Endodermal cell (in vitro differentiated cells): Measurements from ENCODE around the gene SUPT16H. TPM values are rescaled to one million over a fixed set of nuclear protein-coding genes. Genes with fewer than 3 reads are reported as not detected.

Experiments
- total RNA-seq, 2 donors: library from RNA; stranded (reverse); fragmentation: NEBNext Ultra II Directional in 1 of 2; extraction: Animal tissue kit (Norgen Biotek cat#: 25700) in 1 of 2; gene quantifications; 2 replicates in 1 of 2; 3 replicates in 1 of 2; pipeline ENCODE4 v1.2.1, GENCODE V29; 2021

Gene SUPT16H
- total RNA-seq, 2 donors from 2014 or later, result 147 to 181 TPM

Other genes starting within 250 kb of the SUPT16H start
- not detected for gene OR5AU1, start 228.0 kb downstream of the SUPT16H start, total RNA-seq
- 1,000 to 10,000 TPM in 1 of 2 donors, 100 to 1,000 TPM in 1; 751 to 1,003 TPM for gene HNRNPC, start 114.6 kb downstream of the SUPT16H start, total RNA-seq
- gene RPGRIP1, start 103.9 kb downstream of the SUPT16H start, total RNA-seq, result under 1 TPM in 1 of 2 donors, not detected in 1; 0.29 TPM
- 100 to 1,000 TPM; 126 to 130 TPM for gene CHD8, start 72.1 kb upstream of the SUPT16H start, total RNA-seq
- gene RAB2B, start 92.9 kb upstream of the SUPT16H start, total RNA-seq, result 10 to 100 TPM; 41.2 to 42.9 TPM
- gene TOX4, start 93.2 kb upstream of the SUPT16H start, total RNA-seq, result 10 to 100 TPM; 60.0 to 61.5 TPM
- gene METTL3, start 127.3 kb upstream of the SUPT16H start, total RNA-seq, result 10 to 100 TPM; 63.2 to 64.7 TPM
- gene SALL2, start 142.3 kb upstream of the SUPT16H start, total RNA-seq, result 100 to 1,000 TPM in 1 of 2 donors, 10 to 100 TPM in 1; 78.6 to 120 TPM
- not detected for gene OR10G3, start 196.1 kb upstream of the SUPT16H start, total RNA-seq